CD4-positive, alpha-beta T cell treated with Interferon gamma for 1 hour (primary cell): ENCODE results near the gene ANKLE2.

Experiments used
- DNase-seq: peaks from one replicate; pipeline ENCODE4 v3.0.0-alpha.2; 2020

ANKLE2 gene

GRCh38 chr12:132743831-132744230 lies 17.8 kb downstream of the ANKLE2 start:
- no peak for DNase-seq

- no peak for DNase-seq
Observed at GRCh38 chr12:132741620-132742019, 20.0 kb downstream of the ANKLE2 start.

GRCh38 chr12:132740652-132741051 lies 21.0 kb downstream of the ANKLE2 start:
- DNase-seq = no peak

GRCh38 chr12:132740313-132740646 lies 21.4 kb downstream of the ANKLE2 start:
- DNase-seq = no peak

GRCh38 chr12:132739600-132740312 lies 21.9 kb downstream of the ANKLE2 start:
- no peak for DNase-seq

- DNase-seq = no peak
Observed at GRCh38 chr12:132736913-132737312, 24.7 kb downstream of the ANKLE2 start.

GRCh38 chr12:132736378-132736777 lies 25.3 kb downstream of the ANKLE2 start:
- no peak for DNase-seq

- no peak for DNase-seq
Observed at GRCh38 chr12:132735496-132735895, 26.1 kb downstream of the ANKLE2 start.

GRCh38 chr12:132734206-132734605 lies 27.4 kb downstream of the ANKLE2 start:
- no peak for DNase-seq

GRCh38 chr12:132731574-132731973 lies 30.1 kb downstream of the ANKLE2 start:
- DNase-seq = no peak

GRCh38 chr12:132730353-132730752 lies 31.3 kb downstream of the ANKLE2 start:
- no peak for DNase-seq

GRCh38 chr12:132729541-132730320 lies 31.9 kb downstream of the ANKLE2 start:
- no peak for DNase-seq

GRCh38 chr12:132728502-132728901 lies 33.1 kb downstream of the ANKLE2 start:
- DNase-seq = no peak

- no peak for DNase-seq
Observed at GRCh38 chr12:132727091-132727794, 34.4 kb downstream of the ANKLE2 start.

GRCh38 chr12:132726386-132726785 lies 35.2 kb downstream of the ANKLE2 start:
- DNase-seq = no peak

GRCh38 chr12:132724506-132725241 lies 37.0 kb downstream of the ANKLE2 start:
- no peak for DNase-seq

- DNase-seq = no peak
Observed at GRCh38 chr12:132723764-132724140, 37.9 kb downstream of the ANKLE2 start.

- DNase-seq = no peak
Observed at GRCh38 chr12:132723015-132723763, 38.4 kb downstream of the ANKLE2 start.

GRCh38 chr12:132720606-132721345 lies 40.9 kb downstream of the ANKLE2 start:
- DNase-seq = no peak

GRCh38 chr12:132719954-132720324 lies 41.7 kb downstream of the ANKLE2 start:
- DNase-seq = no peak

GRCh38 chr12:132719141-132719953 lies 42.3 kb downstream of the ANKLE2 start:
- DNase-seq = no peak
